Rectal smooth muscle tissue (tissue), 1 donor: ENCODE data around the gene EVA1C.
"Not testable (repeated sequence)": the region's sequence is repeated elsewhere in the genome, so short reads cannot be mapped to it uniquely, and the experiment has no call there.

Source experiments
- H3K27ac ChIP-seq: one replicate; pipeline ENCODE4 v1.7.0; 2013; ENCODE audit warnings: low read depth, low read length, inconsistent platforms
- H3K27me3 ChIP-seq: one replicate; pipeline ENCODE4 v1.7.0; 2013; ENCODE audit warnings: low read length; ENCODE audit not compliant: control insufficient read depth, insufficient read depth
- H3K36me3 ChIP-seq: one replicate; pipeline ENCODE4 v1.7.0; 2013; ENCODE audit warnings: low read length; ENCODE audit not compliant: control insufficient read depth, insufficient read depth
- H3K4me1 ChIP-seq: one replicate; pipeline ENCODE4 v1.7.0; 2013; ENCODE audit warnings: low read length; ENCODE audit not compliant: control insufficient read depth, insufficient read depth
- H3K4me3 ChIP-seq: one replicate; pipeline ENCODE4 v1.7.0; 2013; ENCODE audit warnings: low read length
- H3K9ac ChIP-seq: one replicate; pipeline ENCODE4 v1.7.0; 2013; ENCODE audit warnings: low read length

Gene EVA1C

DNA sequence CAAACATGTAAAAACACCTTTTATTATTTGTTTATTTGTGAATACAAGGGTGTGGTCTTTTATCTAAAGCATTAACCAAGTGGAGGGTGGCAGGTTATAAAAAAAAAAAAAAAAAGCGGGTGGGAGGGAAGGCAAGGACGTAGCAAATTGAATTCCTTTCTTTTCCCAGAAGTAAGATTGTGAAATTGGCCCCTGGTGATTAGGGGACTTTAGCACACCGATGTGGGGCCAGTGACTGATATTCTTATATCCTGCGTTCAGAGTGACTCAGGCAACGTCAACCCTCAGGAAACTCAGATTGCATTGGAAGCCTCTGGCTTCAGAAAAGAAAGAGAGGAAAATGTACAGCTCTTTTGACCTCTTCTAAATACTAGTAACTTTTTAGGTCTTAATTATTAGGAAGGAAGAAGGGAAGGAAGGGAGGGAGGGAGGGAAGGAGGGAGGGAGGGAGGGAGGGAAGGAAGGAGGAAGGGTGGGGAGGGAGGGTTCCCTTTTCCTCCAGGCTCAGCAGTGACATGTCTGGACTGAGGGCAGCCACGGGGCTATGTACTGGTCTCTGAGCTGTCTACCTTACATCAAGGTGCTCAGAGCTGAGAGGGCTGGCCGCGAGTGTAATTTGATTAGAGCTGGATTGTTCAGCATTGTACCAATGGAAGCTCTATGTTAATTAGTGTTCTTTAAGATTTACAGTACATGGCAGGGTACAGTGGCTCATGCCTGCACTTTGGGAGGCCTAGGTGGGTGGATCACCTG, 30.2 kb downstream of the EVA1C start:
- Histone ChIP-seq H3K4me3 (no peak overlapping the region), H3K27me3 (no peaks in the 10 kb centered on the region), H3K27ac (no peak overlapping the region), H3K4me1 (no peaks in the 10 kb centered on the region), H3K9ac (no peak overlapping the region), H3K36me3 (peaks cover 4% of the 10 kb centered on the region)

DNA sequence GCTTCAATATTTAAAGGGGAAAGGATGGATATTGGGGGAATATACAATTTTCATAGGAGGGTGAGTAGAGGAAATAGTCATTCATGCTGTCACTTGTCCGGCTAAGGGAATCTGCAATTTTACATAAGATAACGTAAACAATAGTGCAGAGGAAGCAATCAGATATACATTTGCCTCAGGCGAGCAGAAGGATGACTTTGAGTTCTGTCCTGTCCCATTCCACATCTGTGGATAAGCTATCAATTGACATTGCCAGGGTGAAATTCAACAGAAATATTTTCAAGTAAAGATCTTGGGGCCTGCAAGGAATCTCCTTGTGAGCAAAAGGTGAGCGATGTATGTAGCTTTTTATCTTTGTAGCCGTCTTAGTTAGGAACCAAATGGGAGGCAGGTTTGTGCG, 32.6 kb downstream of the EVA1C start:
- Histone ChIP-seq H3K36me3 (peaks cover 4% of the 10 kb centered on the region), H3K27me3 (no peaks in the 10 kb centered on the region), H3K4me1 (no peaks in the 10 kb centered on the region), H3K27ac (no peak overlapping the region), H3K9ac (no peak overlapping the region), H3K4me3 (no peak overlapping the region)

DNA sequence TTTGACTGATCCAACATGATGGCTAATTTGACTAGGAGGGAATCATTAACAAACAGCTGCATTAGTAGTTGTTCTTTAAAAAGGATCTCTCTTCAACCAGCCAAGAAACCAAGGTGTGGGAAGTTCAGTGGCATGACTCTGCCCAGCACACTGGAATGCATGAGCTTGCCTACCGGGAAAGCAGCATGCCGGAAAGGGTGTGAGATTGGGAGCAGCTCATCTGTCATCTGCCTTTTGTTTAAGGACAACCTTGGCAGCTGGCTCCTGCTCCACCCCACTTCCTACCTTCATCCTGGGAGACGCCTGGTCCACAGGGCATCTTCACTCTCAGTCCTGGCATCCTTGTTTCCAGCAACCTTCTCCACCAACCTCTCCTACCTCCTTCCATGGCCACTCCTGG, 33.9 kb downstream of the EVA1C start:
- not testable (repeated sequence) for H3K36me3 ChIP-seq, H3K4me1 ChIP-seq

DNA sequence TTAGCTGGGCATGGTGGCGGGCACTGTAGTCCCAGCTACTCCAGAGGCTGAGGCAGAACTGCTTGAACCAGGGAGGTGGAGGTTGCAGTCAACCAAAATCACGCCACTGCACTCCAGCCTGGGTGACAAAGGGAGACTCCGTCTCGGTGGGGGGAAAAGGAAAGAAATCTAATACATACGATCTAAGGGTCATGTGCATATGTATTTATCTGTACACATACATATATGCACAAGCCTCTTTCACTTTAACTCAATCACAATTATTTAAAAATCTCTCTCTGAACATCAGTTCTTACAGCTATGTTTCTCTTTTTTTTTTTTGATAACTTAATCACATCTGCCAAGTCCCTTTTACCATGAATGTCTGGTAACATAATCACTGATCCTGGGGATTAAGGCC, 34.7 kb downstream of the EVA1C start:
- H3K4me1 ChIP-seq = no peaks in the 10 kb centered on the region
- H3K4me3 ChIP-seq = no peak overlapping the region
- no peak overlapping the region for H3K9ac ChIP-seq
- H3K36me3 ChIP-seq = peaks cover 4% of the 10 kb centered on the region
- no peak overlapping the region for H3K27ac ChIP-seq
- H3K27me3 ChIP-seq = no peaks in the 10 kb centered on the region

More for the DNA sequence above, 33.9 kb downstream of the EVA1C start:
- not testable (repeated sequence) for H3K4me3 ChIP-seq, H3K27me3 ChIP-seq, H3K27ac ChIP-seq, H3K9ac ChIP-seq

DNA sequence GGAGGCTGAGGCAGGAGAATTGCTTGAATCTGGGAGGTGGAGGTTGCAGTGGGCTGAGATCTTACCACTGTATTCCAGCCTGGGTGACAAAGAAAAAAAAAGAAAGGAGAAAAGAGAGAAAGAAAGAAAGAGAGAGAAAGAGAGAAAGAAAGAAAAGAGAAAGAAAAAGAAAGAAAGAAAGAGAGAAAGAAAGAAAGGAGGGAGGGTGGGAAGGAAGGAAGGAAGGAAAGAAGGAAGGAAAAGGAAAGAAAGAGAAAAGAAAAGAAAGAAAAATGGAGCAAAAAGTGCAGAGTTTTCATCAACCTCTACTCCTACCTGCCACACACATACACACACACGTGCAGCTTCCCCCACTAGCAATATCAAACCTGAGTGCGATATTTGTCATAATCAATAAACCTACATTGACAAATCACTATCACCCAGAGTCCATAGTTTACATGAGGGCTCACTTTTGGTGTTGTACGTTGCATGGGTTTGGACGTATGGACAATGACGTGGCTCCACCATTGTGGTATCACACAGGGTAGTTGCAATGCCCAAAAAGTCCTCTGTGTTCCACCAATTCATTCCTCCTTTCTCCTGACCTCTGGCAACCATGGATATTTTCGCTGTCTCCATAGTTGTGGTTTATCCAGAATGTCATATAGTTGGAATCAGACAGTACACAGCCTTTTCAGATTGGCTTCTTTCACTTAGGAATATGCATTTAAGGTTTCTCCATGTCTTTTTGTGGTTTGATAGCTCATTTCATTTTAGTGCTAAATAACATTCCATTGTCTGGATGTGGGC, 36.5 kb downstream of the EVA1C start:
- H3K4me3 ChIP-seq = no peak overlapping the region
- peaks cover 2% of the 10 kb centered on the region for H3K36me3 ChIP-seq
- H3K4me1 ChIP-seq = no peaks in the 10 kb centered on the region
- no peak overlapping the region for H3K27ac ChIP-seq
- H3K9ac ChIP-seq = no peak overlapping the region
- no peaks in the 10 kb centered on the region for H3K27me3 ChIP-seq

DNA sequence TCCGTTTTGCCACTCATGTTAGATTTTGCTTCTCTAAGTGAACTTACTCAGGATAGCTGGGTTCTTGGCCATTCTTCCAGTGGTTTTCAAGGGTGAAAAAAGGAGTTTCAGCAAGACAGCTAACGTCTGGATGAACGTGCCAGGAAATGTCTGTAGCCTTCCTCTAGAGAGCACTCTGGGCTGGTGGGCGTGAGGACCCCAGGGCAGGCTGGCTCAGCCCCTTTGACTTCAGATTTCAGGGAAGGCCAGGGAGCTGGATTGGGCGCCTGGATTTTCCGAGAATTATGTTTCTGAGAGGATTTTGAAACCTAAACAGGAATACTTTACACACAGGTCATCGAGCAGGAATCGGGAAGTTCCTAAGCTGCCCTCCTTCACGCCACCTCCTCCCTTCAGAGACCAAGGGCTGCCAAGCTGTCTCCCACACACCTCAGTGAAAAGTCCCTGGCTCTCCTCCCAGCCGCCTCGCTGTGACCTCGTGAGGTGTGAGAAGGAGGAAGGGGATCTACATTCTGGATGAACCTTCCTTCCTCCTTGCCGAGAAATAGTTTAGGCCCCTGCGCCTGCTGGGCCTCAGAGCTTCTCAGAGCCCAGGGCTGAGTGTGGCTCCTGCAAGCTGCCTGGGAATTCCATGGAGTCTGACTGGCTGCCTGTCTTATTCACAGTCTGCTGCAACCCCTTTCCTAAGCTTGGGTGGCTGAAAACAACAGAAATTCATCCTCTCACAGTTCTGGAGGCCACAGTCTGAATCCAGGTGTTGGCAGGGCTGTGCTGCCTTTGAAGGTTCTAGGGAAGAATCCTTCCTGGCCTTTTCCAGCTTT, 38.6 kb downstream of the EVA1C start:
- not testable (repeated sequence) for H3K4me3 ChIP-seq, H3K27me3 ChIP-seq, H3K4me1 ChIP-seq, H3K9ac ChIP-seq, H3K36me3 ChIP-seq
- H3K27ac ChIP-seq = peak overlapping the region; percentile 58

DNA sequence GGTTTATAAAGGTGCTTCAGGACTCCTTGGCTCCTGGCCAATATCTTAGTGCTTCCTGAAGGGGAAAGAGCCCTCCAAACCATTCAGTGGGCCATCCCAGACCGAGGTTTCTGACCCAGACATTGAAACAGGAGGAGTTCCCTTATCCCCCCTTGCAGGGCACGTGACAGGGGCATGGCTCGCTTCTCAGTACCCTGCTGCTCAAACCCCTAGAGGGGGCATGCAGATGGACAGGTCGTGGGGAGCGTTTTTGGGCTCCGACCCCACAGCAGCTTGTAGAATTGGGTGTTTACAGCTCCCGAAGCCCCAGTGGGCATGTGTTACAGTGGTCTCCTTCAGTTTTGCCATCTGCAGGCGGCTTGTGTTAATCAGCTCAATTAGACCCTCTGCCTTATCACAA, 39.7 kb downstream of the EVA1C start:
- H3K36me3 ChIP-seq, H3K27me3 ChIP-seq, H3K4me1 ChIP-seq, H3K4me3 ChIP-seq, H3K9ac ChIP-seq, H3K27ac ChIP-seq: not testable (repeated sequence)

DNA sequence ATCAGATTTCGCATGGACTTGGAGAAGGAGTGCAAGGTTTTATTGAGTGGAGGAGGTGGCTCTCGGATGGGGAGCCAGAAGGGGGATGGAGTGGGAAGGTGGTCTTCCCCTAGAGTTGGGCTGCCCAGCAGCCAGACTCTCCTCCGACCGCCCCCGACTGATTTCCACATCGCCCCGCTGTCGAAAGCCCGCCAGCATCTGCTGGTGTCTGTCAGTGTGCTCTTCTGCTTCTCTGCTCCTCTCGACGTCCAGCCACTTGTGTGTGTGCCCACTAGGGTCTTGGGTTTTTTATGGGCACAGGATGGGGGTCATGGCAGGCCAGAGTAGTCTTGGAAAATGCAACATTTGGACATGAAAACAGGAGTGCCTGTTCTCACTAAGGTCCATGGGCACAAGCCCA, 40.1 kb downstream of the EVA1C start:
- no peak overlapping the region for H3K4me3 ChIP-seq
- peaks cover 4% of the 10 kb centered on the region for H3K36me3 ChIP-seq
- no peak overlapping the region for H3K27ac ChIP-seq
- no peaks in the 10 kb centered on the region for H3K27me3 ChIP-seq
- H3K4me1 ChIP-seq = peaks cover 9% of the 10 kb centered on the region
- H3K9ac ChIP-seq = no peak overlapping the region

DNA sequence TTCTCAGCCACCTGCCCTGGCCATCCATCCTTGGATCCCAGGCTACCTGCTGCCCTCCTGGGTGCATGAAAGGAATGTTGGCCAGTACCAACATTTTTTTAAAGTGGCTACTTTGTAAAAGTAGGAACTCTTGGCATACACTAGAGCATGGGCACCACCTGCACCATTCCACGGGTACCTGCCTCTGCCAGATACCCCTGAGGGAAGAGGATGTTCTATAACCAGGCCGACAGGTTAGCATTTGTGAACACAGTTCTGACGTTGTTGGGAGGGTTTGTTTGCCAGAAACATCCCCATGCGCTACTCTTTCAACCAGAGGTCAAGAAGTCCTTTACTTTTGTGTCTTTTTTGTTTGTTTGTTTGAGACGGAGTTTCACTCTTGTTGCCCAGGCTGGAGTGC, 43.0 kb downstream of the EVA1C start:
- no peak overlapping the region for H3K9ac ChIP-seq
- no peaks in the 10 kb centered on the region for H3K27me3 ChIP-seq
- H3K4me3 ChIP-seq = no peak overlapping the region
- H3K27ac ChIP-seq = no peak overlapping the region
- peaks cover 4% of the 10 kb centered on the region for H3K36me3 ChIP-seq
- peaks cover 9% of the 10 kb centered on the region for H3K4me1 ChIP-seq

DNA sequence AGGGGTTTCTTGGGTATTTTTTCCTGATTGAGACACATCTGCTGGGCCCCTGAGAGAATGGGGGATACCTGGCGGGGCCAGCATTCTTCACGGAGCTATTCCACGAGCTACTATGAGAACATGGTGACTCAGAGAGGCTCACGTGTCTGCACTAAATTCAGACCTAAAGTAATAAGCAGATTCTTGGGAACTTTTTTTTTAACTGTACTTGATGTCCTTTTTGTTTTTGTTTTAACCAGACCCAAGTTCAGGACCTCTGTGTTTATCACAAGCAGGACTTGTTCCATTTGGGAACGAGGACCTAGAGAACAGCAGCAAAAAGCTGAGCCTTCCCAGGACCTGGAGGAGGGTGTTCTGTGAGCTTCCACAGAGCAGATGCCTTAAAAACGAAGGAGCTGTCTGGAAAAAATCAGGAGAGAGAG, 44.0 kb downstream of the EVA1C start:
- Histone ChIP-seq H3K4me1 (peaks cover 9% of the 10 kb centered on the region), H3K27me3 (no peaks in the 10 kb centered on the region), H3K27ac (peak overlapping the region; percentile 69), H3K36me3 (peaks cover 4% of the 10 kb centered on the region), H3K4me3 (no peak overlapping the region), H3K9ac (no peak overlapping the region)

DNA sequence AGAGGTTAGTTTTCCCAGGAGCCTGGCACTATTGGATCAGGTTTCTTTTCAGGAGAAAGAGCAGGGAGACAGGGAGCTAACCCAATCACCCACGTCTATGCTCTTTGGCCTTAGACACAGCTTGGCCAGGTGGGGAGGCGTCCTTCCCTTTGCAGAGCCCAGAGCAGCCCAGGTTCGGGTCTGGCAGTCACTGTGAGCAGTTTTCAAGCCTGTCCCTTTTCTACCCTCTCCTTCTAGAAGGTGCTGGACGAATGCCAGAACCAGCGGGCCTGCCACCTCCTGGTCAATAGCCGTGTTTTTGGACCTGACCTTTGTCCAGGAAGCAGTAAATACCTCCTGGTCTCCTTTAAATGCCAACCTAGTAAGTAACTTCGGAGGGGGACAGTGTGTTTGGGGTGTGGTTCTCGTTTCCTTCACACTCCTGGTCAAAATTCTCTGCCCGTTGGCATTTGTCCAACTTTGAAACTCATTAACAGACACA, 44.9 kb downstream of the EVA1C start:
- Histone ChIP-seq H3K9ac (no peak overlapping the region), H3K4me3 (no peak overlapping the region), H3K36me3 (peaks cover 7% of the 10 kb centered on the region), H3K4me1 (peaks cover 9% of the 10 kb centered on the region), H3K27me3 (no peaks in the 10 kb centered on the region), H3K27ac (peak overlapping the region; percentile 69)

DNA sequence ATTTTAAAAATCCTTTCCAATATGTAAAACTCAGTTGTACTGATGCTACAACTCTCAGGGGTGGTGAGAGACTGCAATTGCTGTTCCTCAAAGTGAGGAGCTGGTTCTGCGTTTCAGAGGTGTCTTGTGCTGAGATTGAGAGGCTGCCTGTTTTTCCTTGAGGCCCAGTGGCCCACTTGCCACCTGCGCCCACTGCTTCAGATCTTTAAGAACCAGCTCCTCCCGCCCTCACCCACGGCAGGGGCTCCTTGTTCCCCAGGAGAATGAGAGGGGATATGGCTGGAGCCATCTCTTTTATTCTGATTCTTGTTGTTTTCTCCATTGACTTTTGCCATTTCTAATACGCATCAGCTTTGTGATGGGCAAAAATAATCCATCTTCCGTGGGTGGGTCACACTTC, 45.5 kb downstream of the EVA1C start:
- Histone ChIP-seq H3K27ac (no peak overlapping the region), H3K27me3 (no peaks in the 10 kb centered on the region), H3K36me3 (peaks cover 7% of the 10 kb centered on the region), H3K4me1 (peaks cover 9% of the 10 kb centered on the region), H3K9ac (no peak overlapping the region), H3K4me3 (no peak overlapping the region)
